K562 (cell line): ENCODE results near the gene LNPEP. TPM values are rescaled to one million over a fixed set of nuclear protein-coding genes. Genes with fewer than 3 reads are reported as not detected.
A peak's percentile ranks its signal among the peaks of the same experiment; 100 is the strongest.

Experiments used
- ARNT ChIP-seq, 2 experiments: fragments of 450-650 bp; IDR thresholded peaks; 2 replicates each; pipeline ENCODE4 v1.6.1; 2016; ENCODE audit warnings: mild to moderate bottlenecking in 1 of 2
- BHLHE40 ChIP-seq: IDR thresholded peaks from 2 replicates; pipeline ENCODE4 v1.6.1; 2011; ENCODE audit warnings: low read length, improper control_type of control experiment
- BMI1 ChIP-seq: fragments of 150-350 bp; IDR thresholded peaks from 2 replicates; pipeline ENCODE4 v1.6.1; 2014; ENCODE audit warnings: low read length
- CHD2 ChIP-seq: IDR thresholded peaks from 2 replicates; pipeline ENCODE4 v1.6.1; 2011; ENCODE audit warnings: low read depth, low read length
- KAT7 ChIP-seq: sonication (generic); formaldehyde crosslinking; IDR thresholded peaks from 2 replicates; pipeline ENCODE4 v1.8.0; 2022; ENCODE audit warnings: missing genetic modification reagents, mild to moderate bottlenecking, borderline replicate concordance
- NBN ChIP-seq: fragments of 450-650 bp; IDR thresholded peaks from 2 replicates; pipeline ENCODE4 v1.6.1; 2016; ENCODE audit warnings: low read depth, mild to moderate bottlenecking
- POLR3G ChIP-seq: IDR thresholded peaks from 2 replicates; pipeline ENCODE4 v1.6.1; 2011; ENCODE audit not compliant: insufficient read length, insufficient replicate concordance; ENCODE audit errors: extremely low read depth
- SMC3 ChIP-seq: conservative IDR thresholded peaks from 2 replicates; pipeline ENCODE4 v1.6.1; 2011; ENCODE audit warnings: low read depth, low read length, improper control_type of control experiment; ENCODE audit not compliant: insufficient read depth
- SRSF9 ChIP-seq: fragments of 200-400 bp; formaldehyde crosslinking; IDR thresholded peaks from 2 replicates; pipeline ENCODE4 v1.6.1; 2017; ENCODE audit warnings: low read depth, low read length, borderline replicate concordance
- ZNF589 ChIP-seq: fragments of 200-800 bp; sonication (Bioruptor generic); IDR thresholded peaks from 2 replicates; pipeline ENCODE4 v1.6.1; 2016; ENCODE audit warnings: low read depth, missing genetic modification characterization, missing compliant biosample characterization
- ZNF644 ChIP-seq: fragments of 200-800 bp; sonication (Bioruptor generic); IDR thresholded peaks from 2 replicates; pipeline ENCODE4 v1.6.1; 2016; ENCODE audit warnings: low read depth, missing genetic modification characterization, missing compliant biosample characterization
- polyA plus RNA-seq, 8 experiments: library from polyadenylated mRNA; depleted of rRNA in 4 of 8; stranded (reverse) in 5 of 8; unstranded in 3 of 8; fragments of >200 nt; fragmentation: Nextera tagmentation in 2 of 8; fragmentation: Illumina TruSeq in 1 of 8; extraction: Ambion mirVana in 2 of 8; extraction: Trizol in 1 of 8; gene quantifications; 2 replicates each; pipeline versions ENCODE4 v1.2.1 to v1.2.3, GENCODE V29; 2011 to 2014; ENCODE audit warnings: inconsistent platforms in 1 of 8, missing spikeins in 1 of 8
- total RNA-seq, 7 experiments: library from RNA; depleted of rRNA in 6 of 7; stranded (reverse); fragments of >200 nt in 6 of 7; fragmentation: Illumina TruSeq in 2 of 7; extraction: Trizol in 2 of 7; gene quantifications; 2 replicates each; pipeline versions ENCODE4 v1.2.1 to v1.2.3, GENCODE V29; 2011 to 2021; ENCODE audit warnings: low replicate concordance in 1 of 7
- TF ChIP-seq, protein P1 (sequence below), 2 experiments: fragments of 250-450 bp in 1 of 2; fragments of 450-650 bp in 1 of 2; sonication (Bioruptor Pico) in 1 of 2; IDR thresholded peaks; 2 replicates each; pipeline versions ENCODE4 v1.6.1 to v1.8.0; 2016 to 2021; ENCODE audit warnings: mild to moderate bottlenecking in 2 of 2, moderate library complexity in 2 of 2, missing compliant biosample characterization in 1 of 2, missing genetic modification characterization in 1 of 2
- TF ChIP-seq, protein P2 (sequence below): fragments of 250-450 bp; sonication (Bioruptor Pico); IDR thresholded peaks from 2 replicates; pipeline ENCODE4 v1.4.0; 2020
- TF ChIP-seq, protein P3 (sequence below): fragments of 250-450 bp; sonication (Bioruptor Pico); IDR thresholded peaks from 2 replicates; pipeline ENCODE4 v1.9.0; 2021; ENCODE audit warnings: mild to moderate bottlenecking
- TF ChIP-seq, protein P4 (sequence below): fragments of 450-650 bp; IDR thresholded peaks from 2 replicates; pipeline ENCODE4 v1.6.1; 2014; ENCODE audit warnings: low read depth, mild to moderate bottlenecking, moderate library complexity, borderline replicate concordance
- TF ChIP-seq, protein P5 (sequence below): sonication (generic); formaldehyde crosslinking; IDR thresholded peaks from 2 replicates; pipeline ENCODE4 v1.4.0; 2020; ENCODE audit warnings: mild to moderate bottlenecking, missing genetic modification reagents
- TF ChIP-seq, protein P6 (sequence below): sonication (generic); formaldehyde crosslinking; IDR thresholded peaks from 2 replicates; pipeline ENCODE4 v1.8.1; 2023; ENCODE audit warnings: mild to moderate bottlenecking, missing genetic modification reagents

Gene LNPEP
- total and polyA plus RNA-seq, 9 of the 15 experiments (the other 6 are each of a cell fraction or from before 2014, with no cell fraction given) = 2.6 to 27.9 (median 11.2) TPM

DNA sequence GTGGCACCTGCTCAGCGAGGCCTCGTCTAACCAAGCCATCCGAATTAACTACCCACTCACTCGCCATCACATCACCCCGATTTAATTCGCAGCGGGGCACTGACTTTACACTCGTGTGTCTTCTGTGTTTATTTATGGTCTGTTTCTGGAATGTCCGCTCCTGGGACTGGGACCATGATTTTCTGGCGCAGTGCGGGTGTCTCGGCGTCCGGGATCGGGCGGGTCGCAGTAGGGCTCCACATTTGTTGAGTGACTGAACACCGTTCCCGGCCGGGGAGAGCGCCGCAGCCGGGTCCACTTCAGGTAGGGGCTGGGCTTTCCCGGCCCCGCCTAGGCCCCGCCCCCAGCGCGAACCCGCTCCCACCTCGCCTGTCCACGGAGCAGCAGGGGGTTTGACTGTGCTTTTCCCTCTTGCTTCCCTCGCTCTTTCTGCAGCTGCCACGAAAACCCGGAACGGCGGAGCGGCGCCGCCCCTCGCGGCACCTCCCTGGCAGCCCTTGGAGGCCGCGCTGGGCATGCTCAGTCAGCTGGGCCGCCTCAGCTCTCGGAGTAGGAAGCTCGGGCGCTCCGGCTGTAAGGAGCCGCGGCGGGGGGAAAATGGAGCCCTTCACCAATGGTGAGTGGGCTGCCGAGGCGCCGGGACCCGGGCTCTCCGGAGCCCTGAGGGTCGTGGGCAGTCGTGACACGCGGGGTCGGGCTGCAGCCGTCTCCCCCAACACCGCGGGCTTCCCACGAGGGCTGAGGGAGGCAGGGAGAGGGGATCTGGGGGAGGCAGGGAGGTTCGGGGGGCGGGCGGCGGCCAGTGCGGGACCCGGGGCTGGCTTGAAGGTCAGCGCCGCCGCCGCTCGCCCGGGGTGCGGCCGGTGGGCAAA is at the start of gene LNPEP (continued):
- TF ChIP-seq, protein P1, sequence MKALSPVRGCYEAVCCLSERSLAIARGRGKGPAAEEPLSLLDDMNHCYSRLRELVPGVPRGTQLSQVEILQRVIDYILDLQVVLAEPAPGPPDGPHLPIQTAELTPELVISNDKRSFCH (CRISPR knock-in tag; IDR thresholded peaks at IDR 0.05) = no peak
- TF ChIP-seq, protein P1 (tag; IDR thresholded peaks at IDR 0.05) = no peak
- no peak for TF ChIP-seq KAT7
- 0 out of 2 replicates have a peak, but pooled peaks have one; percentile 29 for TF ChIP-seq ZNF589 (CRISPR knock-in tag)
- no peak for TF ChIP-seq NBN
- TF ChIP-seq, protein P2, sequence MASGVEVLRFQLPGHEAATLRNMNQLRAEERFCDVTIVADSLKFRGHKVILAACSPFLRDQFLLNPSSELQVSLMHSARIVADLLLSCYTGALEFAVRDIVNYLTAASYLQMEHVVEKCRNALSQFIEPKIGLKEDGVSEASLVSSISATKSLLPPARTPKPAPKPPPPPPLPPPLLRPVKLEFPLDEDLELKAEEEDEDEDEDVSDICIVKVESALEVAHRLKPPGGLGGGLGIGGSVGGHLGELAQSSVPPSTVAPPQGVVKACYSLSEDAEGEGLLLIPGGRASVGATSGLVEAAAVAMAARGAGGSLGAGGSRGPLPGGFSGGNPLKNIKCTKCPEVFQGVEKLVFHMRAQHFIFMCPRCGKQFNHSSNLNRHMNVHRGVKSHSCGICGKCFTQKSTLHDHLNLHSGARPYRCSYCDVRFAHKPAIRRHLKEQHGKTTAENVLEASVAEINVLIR (CRISPR knock-in tag) = no peak
- TF ChIP-seq CHD2 = peak; percentile 19
- TF ChIP-seq, protein P3, sequence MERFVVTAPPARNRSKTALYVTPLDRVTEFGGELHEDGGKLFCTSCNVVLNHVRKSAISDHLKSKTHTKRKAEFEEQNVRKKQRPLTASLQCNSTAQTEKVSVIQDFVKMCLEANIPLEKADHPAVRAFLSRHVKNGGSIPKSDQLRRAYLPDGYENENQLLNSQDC = peak; percentile 65; the same call in 1 of the 2 replicates
- TF ChIP-seq, protein P4, sequence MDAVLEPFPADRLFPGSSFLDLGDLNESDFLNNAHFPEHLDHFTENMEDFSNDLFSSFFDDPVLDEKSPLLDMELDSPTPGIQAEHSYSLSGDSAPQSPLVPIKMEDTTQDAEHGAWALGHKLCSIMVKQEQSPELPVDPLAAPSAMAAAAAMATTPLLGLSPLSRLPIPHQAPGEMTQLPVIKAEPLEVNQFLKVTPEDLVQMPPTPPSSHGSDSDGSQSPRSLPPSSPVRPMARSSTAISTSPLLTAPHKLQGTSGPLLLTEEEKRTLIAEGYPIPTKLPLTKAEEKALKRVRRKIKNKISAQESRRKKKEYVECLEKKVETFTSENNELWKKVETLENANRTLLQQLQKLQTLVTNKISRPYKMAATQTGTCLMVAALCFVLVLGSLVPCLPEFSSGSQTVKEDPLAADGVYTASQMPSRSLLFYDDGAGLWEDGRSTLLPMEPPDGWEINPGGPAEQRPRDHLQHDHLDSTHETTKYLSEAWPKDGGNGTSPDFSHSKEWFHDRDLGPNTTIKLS = no peak
- TF ChIP-seq, protein P5, sequence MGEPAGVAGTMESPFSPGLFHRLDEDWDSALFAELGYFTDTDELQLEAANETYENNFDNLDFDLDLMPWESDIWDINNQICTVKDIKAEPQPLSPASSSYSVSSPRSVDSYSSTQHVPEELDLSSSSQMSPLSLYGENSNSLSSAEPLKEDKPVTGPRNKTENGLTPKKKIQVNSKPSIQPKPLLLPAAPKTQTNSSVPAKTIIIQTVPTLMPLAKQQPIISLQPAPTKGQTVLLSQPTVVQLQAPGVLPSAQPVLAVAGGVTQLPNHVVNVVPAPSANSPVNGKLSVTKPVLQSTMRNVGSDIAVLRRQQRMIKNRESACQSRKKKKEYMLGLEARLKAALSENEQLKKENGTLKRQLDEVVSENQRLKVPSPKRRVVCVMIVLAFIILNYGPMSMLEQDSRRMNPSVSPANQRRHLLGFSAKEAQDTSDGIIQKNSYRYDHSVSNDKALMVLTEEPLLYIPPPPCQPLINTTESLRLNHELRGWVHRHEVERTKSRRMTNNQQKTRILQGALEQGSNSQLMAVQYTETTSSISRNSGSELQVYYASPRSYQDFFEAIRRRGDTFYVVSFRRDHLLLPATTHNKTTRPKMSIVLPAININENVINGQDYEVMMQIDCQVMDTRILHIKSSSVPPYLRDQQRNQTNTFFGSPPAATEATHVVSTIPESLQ (CRISPR knock-in tag) = peak; percentile 87
- no peak for TF ChIP-seq BMI1
- TF ChIP-seq BHLHE40 = peak; percentile 59
- TF ChIP-seq SRSF9 = no peak
- TF ChIP-seq POLR3G = no peak
- TF ChIP-seq ZNF644 (tag) = no peak
- no peak for TF ChIP-seq ARNT (IDR thresholded peaks at IDR 0.05)
- TF ChIP-seq SMC3 = no peak
- TF ChIP-seq, protein P6, sequence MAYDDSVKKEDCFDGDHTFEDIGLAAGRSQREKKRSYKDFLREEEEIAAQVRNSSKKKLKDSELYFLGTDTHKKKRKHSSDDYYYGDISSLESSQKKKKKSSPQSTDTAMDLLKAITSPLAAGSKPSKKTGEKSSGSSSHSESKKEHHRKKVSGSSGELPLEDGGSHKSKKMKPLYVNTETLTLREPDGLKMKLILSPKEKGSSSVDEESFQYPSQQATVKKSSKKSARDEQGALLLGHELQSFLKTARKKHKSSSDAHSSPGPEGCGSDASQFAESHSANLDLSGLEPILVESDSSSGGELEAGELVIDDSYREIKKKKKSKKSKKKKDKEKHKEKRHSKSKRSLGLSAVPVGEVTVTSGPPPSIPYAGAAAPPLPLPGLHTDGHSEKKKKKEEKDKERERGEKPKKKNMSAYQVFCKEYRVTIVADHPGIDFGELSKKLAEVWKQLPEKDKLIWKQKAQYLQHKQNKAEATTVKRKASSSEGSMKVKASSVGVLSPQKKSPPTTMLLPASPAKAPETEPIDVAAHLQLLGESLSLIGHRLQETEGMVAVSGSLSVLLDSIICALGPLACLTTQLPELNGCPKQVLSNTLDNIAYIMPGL (CRISPR knock-in tag) = no peak
